Activated B cell treated with CpG ODN at 0.5 μM for 24 hours (primary cell): ENCODE measurements around the gene PIP5KL1. TPM values are rescaled to one million over a fixed set of nuclear protein-coding genes. Genes with fewer than 3 reads are reported as not detected.

ENCODE experiments used
- ATAC-seq: fragments of 200-7000 bp; cut with Tn5 transposase; one replicate; pipeline ENCODE4 v1.10.0; 2021; ENCODE audit warnings: low read depth, mild to moderate bottlenecking, moderate library complexity
- CTCF ChIA-PET: fragments of 350-600 bp; sonication (Branson Sonifier 250); formaldehyde crosslinking; loops from one replicate; lab custom pipeline; 2021; ENCODE audit warnings: antibody characterized with exemption; lab: Charles Lee
- POLR2A ChIA-PET: fragments of 350-600 bp; sonication (Branson Sonifier 250); formaldehyde crosslinking; loops from one replicate; lab custom pipeline; 2021; ENCODE audit warnings: antibody characterized with exemption; lab: Charles Lee
- DNase-seq: peaks from one replicate; pipeline ENCODE4 v3.0.0; 2022
- H3K27ac Mint-ChIP-seq: one replicate; pipeline ENCODE4 v1.8.0; 2020; ENCODE audit warnings: mixed read lengths
- H3K27me3 Mint-ChIP-seq: one replicate; pipeline ENCODE4 v1.8.0; 2021; ENCODE audit warnings: mixed read lengths
- H3K36me3 Mint-ChIP-seq: one replicate; pipeline ENCODE4 v1.8.0; 2021; ENCODE audit warnings: low read depth, mixed read lengths
- H3K4me1 Mint-ChIP-seq: one replicate; pipeline ENCODE4 v1.8.0; 2021; ENCODE audit warnings: mixed read lengths
- H3K4me3 Mint-ChIP-seq: one replicate; pipeline ENCODE4 v1.8.0; 2020; ENCODE audit warnings: mild to moderate bottlenecking, mixed read lengths
- H3K9me3 Mint-ChIP-seq: one replicate; pipeline ENCODE4 v1.8.0; 2020; ENCODE audit warnings: mixed read lengths
- intact Hi-C: fragments of 100-400 bp; cut with micrococcal nuclease; formaldehyde crosslinking; loops from one replicate; pipeline ENCODE4 v1.15.1; 2024
- total RNA-seq: library from RNA; stranded (reverse); gene quantifications from 2 replicates; pipeline ENCODE4 v1.2.3, GENCODE V29; 2022
- TF ChIP-seq, protein P1 (sequence below): fragments of 200-600 bp; IDR thresholded peaks from one replicate; pipeline ENCODE4 v1.8.0; 2022; ENCODE audit warnings: antibody characterized with exemption, mild to moderate bottlenecking

PIP5KL1 gene
- total RNA-seq, 1 donor from 2014 or later = 1.8 TPM

DNA sequence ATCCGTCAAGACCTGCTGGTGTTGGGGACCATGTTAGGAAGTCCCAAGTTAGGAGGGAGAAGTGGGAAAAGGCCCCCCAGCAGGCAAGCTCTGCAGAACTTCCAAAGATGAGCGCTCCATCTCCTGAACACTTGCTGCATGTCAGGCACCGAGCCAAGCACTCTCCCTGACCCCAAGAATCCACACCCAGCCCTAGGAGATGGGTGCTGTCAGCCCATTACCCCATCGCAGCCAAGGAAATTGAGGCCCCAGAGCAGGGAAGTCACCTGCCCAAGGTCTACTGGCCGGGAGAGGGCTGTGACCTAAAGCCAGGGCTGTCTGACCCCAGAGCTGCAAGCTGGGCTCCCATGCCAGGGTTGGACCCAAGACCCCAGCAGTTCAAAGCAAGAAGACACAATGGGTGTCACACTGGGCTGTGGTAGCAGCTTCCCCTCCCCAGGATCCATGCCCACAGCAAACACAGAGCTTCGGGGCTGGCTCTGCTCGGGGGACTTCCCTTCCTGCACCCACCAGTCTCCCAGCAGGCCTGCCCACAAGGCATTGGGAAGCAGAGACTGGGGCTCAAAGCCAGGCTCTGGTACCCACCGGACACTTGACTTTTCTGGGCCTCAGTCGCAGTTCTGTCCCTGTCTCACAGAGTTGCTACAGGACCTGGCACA lies 36.7 kb upstream of the PIP5KL1 start:
- peaks cover 96% of the 10 kb centered on the region for H3K4me1 Mint-ChIP-seq
- TF ChIP-seq, protein P1, sequence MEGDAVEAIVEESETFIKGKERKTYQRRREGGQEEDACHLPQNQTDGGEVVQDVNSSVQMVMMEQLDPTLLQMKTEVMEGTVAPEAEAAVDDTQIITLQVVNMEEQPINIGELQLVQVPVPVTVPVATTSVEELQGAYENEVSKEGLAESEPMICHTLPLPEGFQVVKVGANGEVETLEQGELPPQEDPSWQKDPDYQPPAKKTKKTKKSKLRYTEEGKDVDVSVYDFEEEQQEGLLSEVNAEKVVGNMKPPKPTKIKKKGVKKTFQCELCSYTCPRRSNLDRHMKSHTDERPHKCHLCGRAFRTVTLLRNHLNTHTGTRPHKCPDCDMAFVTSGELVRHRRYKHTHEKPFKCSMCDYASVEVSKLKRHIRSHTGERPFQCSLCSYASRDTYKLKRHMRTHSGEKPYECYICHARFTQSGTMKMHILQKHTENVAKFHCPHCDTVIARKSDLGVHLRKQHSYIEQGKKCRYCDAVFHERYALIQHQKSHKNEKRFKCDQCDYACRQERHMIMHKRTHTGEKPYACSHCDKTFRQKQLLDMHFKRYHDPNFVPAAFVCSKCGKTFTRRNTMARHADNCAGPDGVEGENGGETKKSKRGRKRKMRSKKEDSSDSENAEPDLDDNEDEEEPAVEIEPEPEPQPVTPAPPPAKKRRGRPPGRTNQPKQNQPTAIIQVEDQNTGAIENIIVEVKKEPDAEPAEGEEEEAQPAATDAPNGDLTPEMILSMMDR = no peak
- no peak for ATAC-seq
- CTCF ChIA-PET = interaction anchor here (1.3 kb wide), 2 partner anchors 11 to 67 kb away, joined by 3 read pairs; no protein-coding TSS in a partner anchor
- peaks cover 24% of the 10 kb centered on the region for H3K36me3 Mint-ChIP-seq
- no peak for DNase-seq
- peak overlapping the region; percentile 97 for H3K27ac Mint-ChIP-seq
- intact Hi-C loops = no loop called here
- H3K27me3 Mint-ChIP-seq = no peaks in the 10 kb centered on the region
- no peaks in the 10 kb centered on the region for H3K9me3 Mint-ChIP-seq
- POLR2A ChIA-PET = interaction anchor here (0.7 to 1.3 kb wide), 6 partner anchors 12 to 100 kb away, joined by 3 to 6 read pairs (median 3); partner anchors contain the start of gene NAIF1
- no peak overlapping the region for H3K4me3 Mint-ChIP-seq

GRCh38 chr9:127966416-127967150 lies 36.0 kb upstream of the PIP5KL1 start:
- H3K27me3 Mint-ChIP-seq = no peaks in the 10 kb centered on the region
- ATAC-seq (no peak), DNase-seq (no peak)
- no peaks in the 10 kb centered on the region for H3K9me3 Mint-ChIP-seq
- H3K4me1 Mint-ChIP-seq = peaks cover 95% of the 10 kb centered on the region
- H3K4me3 Mint-ChIP-seq = no peak overlapping the region
- TF ChIP-seq, protein P1 = no peak
- peaks cover 29% of the 10 kb centered on the region for H3K36me3 Mint-ChIP-seq
- peak overlapping the region; percentile 97 for H3K27ac Mint-ChIP-seq
- intact Hi-C loops = no loop called here
- ChIA-PET CTCF (interaction anchor here (1.3 kb wide), 2 partner anchors 10 to 68 kb away, joined by 3 read pairs; no protein-coding TSS in a partner anchor), POLR2A (interaction anchor here (1.0 to 1.3 kb wide), 5 partner anchors 11 to 68 kb away, joined by 3 to 7 read pairs (median 3); no protein-coding TSS in a partner anchor)

- H3K9me3 Mint-ChIP-seq = no peaks in the 10 kb centered on the region
- no peak for ATAC-seq
- POLR2A ChIA-PET = interaction anchor here (0.7 to 1.4 kb wide), 5 partner anchors 10 to 52 kb away, joined by 3 to 7 read pairs (median 4); no protein-coding TSS in a partner anchor
- H3K27ac Mint-ChIP-seq = peak overlapping the region; percentile 97
- no peak overlapping the region for H3K4me3 Mint-ChIP-seq
- no peak for DNase-seq
- CTCF ChIA-PET = no interaction called here
- intact Hi-C loops = no loop called here
- no peaks in the 10 kb centered on the region for H3K27me3 Mint-ChIP-seq
- TF ChIP-seq, protein P1 = no peak
- H3K36me3 Mint-ChIP-seq = peaks cover 34% of the 10 kb centered on the region
- H3K4me1 Mint-ChIP-seq = peaks cover 95% of the 10 kb centered on the region
Observed at GRCh38 chr9:127965953-127966352, 35.4 kb upstream of the PIP5KL1 start.

GRCh38 chr9:127963359-127964064 lies 32.9 kb upstream of the PIP5KL1 start:
- ATAC-seq = peak; percentile 27
- POLR2A ChIA-PET = interaction anchor here (1.0 to 1.2 kb wide), 2 partner anchors 10 to 15 kb away, joined by 3 to 6 read pairs; no protein-coding TSS in a partner anchor
- Mint-ChIP-seq H3K9me3 (peaks cover 3% of the 10 kb centered on the region), H3K4me3 (no peak overlapping the region), H3K27me3 (no peaks in the 10 kb centered on the region), H3K36me3 (peaks cover 45% of the 10 kb centered on the region), H3K4me1 (peaks cover 93% of the 10 kb centered on the region), H3K27ac (peak overlapping the region; percentile 81)
- no peak for DNase-seq
- TF ChIP-seq, protein P1 = no peak
- CTCF ChIA-PET = interaction anchor here (0.6 kb wide), 1 partner anchor 110 kb away, joined by 3 read pairs; no protein-coding TSS in a partner anchor
- intact Hi-C loops = no loop called here
